ENCODE results near the gene STUB1.

DNA sequence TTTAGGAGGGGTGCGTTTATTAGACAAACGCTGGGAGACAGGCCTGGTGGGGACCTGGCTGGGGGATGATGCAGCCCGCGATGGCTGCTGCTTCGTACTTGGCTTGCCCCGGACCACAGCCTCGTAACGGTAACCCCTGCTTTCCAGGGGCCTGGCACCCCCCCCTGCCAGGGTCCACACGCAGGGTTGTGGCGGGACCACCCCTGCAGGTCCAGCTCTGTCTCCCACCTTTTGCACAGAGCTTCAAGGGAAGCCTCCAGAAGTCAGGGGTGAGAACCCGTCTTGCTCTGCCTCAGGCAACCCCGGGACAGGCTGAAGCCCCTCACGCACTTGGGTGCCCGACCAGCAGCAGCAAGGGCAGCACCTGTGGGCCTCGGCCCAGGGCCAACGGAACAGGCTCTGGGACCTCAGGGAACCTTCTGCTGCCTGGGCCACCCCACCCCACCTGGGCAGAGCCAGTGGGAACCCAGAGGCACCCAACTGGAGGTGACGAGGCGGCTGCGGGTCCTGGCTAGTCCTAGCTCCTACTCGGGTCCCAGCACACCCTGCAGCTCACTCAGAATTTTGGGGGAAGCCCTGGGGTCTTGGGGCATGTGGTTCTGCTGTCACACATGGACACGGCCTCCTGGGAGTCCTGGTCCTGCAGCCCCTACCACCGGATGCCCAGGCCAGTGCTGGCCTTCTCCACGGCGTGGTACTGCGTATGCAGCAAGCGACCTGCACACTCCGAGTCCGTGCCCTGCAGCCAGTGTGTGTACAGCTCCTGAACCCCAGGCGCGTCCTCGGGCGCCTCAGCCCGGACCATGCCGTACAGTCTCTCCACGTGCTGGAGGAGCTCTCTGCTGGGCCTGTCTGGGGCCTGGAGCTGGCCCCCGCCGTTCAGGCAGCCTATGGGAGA, 49.8 kb downstream of the STUB1 start:
- TF ChIP-seq POLR2AphosphoS5 (IDR thresholded peaks at IDR 0.05; ENCODE audit: borderline replicate concordance, low read depth, low read length) (no peak; the same call in 1 of the 2 replicates), EZH2 (IDR thresholded peaks at IDR 0.05) (no peak)

All from SK-N-MC (cell line).